ENCODE measurements around the gene CABS1. TPM values are rescaled to one million over a fixed set of nuclear protein-coding genes. Genes with fewer than 3 reads are reported as not detected.

Gene CABS1
- total RNA-seq, 2 donors from 2014 or later: not detected

DNA sequence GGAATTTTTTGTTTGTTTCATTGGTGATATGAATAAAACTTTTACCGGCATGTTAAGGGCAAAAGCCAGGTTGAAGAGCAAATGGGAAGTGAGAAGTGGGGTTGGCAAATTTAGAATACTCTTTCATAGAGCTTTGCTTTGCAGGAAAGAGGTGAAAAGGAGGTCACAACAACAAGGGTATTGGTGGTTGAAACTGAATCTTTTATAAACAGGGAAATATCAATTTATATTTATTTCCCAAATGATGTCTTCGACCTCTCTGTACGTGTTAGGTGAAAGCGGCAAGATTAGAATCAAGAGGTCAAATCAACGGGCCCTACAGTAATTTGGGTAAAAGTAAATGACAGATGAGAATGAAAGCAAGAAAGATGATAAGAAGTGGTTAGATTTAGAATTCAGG lies 29.2 kb downstream of the CABS1 start:
- no peak overlapping the region for H3K27ac Mint-ChIP-seq
- no peaks in the 10 kb centered on the region for H3K9me3 Mint-ChIP-seq
- no peaks in the 10 kb centered on the region for H3K36me3 Mint-ChIP-seq
- DNase-seq (ENCODE audit: low spot score in 2 of 2) (no peak), ATAC-seq (no peak)

DNA sequence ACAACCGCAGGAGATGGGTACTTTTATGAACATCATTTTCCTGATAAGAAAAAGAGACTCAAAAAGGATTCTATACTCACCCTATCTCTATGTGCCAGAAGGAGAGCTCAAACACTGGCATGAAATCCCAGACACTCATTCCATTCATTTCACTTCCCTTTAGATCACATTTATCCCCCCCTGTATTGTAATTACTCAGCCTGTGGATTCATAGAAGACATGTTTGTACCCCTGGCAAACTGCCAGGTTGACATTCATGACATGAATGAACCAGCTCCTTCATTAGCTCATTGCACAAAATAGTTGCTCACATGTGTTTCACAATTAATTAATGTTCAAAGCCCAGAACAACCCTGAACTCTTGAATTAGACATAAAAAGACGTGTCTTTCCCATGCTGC lies 30.7 kb downstream of the CABS1 start:
- Mint-ChIP-seq H3K27ac (no peak overlapping the region), H3K36me3 (no peaks in the 10 kb centered on the region), H3K9me3 (no peaks in the 10 kb centered on the region)
- DNase-seq (ENCODE audit: low spot score in 2 of 2) (no peak), ATAC-seq (no peak)

DNA sequence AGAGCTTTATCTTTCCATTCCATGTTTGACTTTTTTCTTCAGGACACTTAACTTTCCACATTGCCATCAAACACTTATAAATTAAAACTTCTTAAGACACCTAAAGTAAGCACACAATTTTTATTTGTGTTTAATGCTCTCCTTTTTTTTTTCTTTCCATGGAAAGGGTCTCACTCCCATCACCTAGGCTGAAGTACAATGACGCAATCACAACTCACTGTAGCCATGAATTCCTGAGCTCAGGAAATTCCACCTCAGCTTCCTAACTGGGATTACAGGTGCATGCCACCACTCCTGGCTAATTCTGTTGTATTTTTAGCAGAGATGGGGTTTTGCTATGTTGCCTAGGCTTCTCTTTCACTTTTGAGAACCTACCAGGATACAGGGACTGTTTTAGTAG lies 33.0 kb downstream of the CABS1 start:
- Mint-ChIP-seq H3K27ac (no peak overlapping the region), H3K9me3 (no peaks in the 10 kb centered on the region), H3K36me3 (no peaks in the 10 kb centered on the region)
- ATAC-seq: no peak
- no peak for DNase-seq (ENCODE audit: low spot score in 2 of 2)

DNA sequence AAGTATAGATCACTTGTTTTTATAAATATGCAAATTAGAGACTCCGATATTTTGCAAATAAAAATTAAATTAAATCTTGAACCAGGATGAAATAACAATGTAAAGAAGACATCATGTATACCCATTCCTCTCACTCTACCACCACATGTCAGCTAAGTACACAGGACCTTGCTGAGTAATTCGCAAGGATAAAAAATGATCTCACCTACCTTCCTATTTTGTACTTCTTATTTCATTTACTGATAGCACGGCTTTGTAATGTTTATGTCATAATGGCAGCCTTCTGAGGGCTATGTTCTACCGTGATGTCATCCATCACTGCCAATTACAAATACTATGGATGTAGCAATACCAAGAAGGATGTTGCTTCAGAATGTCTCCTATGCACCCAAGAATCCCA lies 37.2 kb downstream of the CABS1 start:
- no peak overlapping the region for H3K27ac Mint-ChIP-seq
- no peak for ATAC-seq
- peaks cover 5% of the 10 kb centered on the region in 2 donors for H3K9me3 Mint-ChIP-seq
- H3K36me3 Mint-ChIP-seq: no peaks in the 10 kb centered on the region
- no peak for DNase-seq (ENCODE audit: low spot score in 2 of 2)

DNA sequence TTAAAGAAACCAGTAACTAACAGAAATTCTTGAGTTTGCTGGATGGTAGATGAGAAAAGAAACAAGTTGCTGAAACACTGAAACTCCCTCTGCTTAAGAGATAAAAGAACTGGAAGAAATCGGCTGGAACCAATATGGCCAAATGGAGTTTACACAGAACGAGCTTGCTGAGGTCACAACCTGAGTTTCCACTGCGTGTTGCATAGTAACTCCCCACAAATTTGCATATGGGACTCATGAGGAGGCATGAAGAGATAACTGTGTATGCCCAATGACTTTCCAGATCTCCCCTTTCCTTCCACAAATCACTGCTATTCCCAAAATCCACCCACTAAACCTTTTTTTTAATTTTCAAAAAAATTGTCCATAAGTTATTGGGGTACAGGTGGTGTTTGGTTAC lies 38.0 kb downstream of the CABS1 start:
- Mint-ChIP-seq H3K27ac (no peak overlapping the region), H3K9me3 (peaks cover 5% of the 10 kb centered on the region in 2 donors), H3K36me3 (no peaks in the 10 kb centered on the region)
- no peak for DNase-seq (ENCODE audit: low spot score in 2 of 2)
- ATAC-seq: no peak

DNA sequence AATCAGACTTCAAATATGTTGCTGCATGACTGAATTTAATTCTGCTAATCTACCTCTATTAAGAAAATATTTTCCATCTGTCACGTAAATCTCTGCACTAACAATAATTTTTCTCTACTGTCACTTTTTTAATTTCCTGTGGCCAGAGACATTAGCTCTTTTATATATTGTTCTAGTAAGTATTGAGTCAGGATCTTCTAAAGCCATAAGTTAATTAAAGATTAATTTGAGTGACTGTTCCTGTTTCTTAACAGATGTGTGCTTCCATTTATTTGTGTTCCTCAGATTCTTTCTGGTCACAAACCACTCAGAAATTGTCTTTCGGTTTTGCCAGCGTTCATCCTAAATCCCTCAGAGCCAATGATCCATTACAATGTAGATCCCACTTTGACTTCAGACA lies 45.8 kb downstream of the CABS1 start:
- Mint-ChIP-seq H3K27ac (no peak overlapping the region), H3K36me3 (no peaks in the 10 kb centered on the region), H3K9me3 (no peaks in the 10 kb centered on the region)
- DNase-seq (ENCODE audit: low spot score in 2 of 2) (no peak), ATAC-seq (no peak)

DNA sequence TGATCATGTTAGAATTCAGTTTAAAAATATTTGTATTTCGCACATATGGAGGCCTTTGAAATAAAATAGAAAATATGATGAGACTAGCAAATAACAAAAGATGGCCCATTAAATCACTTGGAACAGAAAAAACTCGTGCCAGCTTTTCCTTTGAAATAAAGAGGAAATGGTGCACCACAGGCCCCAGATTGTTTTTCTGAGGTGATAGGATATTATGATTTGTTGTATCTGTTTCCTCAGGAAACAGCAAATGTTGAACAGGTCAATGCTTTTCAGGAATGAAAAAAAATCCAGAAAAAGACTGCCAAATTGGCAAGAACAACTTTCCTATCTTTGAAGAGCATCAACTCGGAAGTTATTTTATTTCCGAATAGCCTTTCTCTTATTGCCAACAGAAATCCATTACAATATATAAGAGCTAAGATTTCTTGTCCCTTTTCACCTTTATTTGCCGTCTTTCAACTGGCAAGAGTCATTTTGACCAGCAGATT lies 48.0 kb downstream of the CABS1 start, which contains the start of gene SMR3B:
Gene SMR3B, plus strand, starts transcription at position 441 of the 491 bp plus-strand sequence. CDS start 1,380 bp downstream, outside the sequence.
- Mint-ChIP-seq H3K36me3 (no peaks in the 10 kb centered on the region), H3K9me3 (no peaks in the 10 kb centered on the region), H3K27ac (no peak within 1 kb of the TSS)
- DNase-seq (ENCODE audit: low spot score in 2 of 2) (no peak), ATAC-seq (no peak)

Other genes with a start within 250 kb of the CABS1 start
- gene PRR27, start 180.7 kb upstream of the CABS1 start, total RNA-seq: not detected
- not detected for gene ODAM, start 139.3 kb upstream of the CABS1 start, total RNA-seq
- gene FDCSP, start 108.9 kb upstream of the CABS1 start, total RNA-seq: not detected
- gene CSN3, start 92.4 kb upstream of the CABS1 start, total RNA-seq: not detected
- not detected for gene SMR3A, start 25.8 kb downstream of the CABS1 start, total RNA-seq
- not detected for gene SMR3B, start 48.1 kb downstream of the CABS1 start, total RNA-seq
- gene OPRPN, start 63.0 kb downstream of the CABS1 start, total RNA-seq: not detected
- gene MUC7, start 137.2 kb downstream of the CABS1 start, total RNA-seq: not detected
- not detected for gene AMTN, start 183.6 kb downstream of the CABS1 start, total RNA-seq